ENCODE results near the gene UTS2R. TPM values are rescaled to one million over a fixed set of nuclear protein-coding genes. Genes with fewer than 3 reads are reported as not detected.

UTS2R gene
- total and polyA plus RNA-seq, 7 donors, result not detected

GRCh38 chr17:82351254-82351712, 20.3 kb upstream of the UTS2R start:
- 47 to 64% methylated on average over 21 of the region's 21 CpGs for WGBS, 2 donors
- DNase-seq, result no peak
- Histone ChIP-seq H3K27ac (no peak overlapping the region), H3K27me3 (peaks cover 0 to 12% (median 0%) of the 10 kb centered on the region in 3 donors), H3K4me1 (peaks cover 0 to 17% (median 8%) of the 10 kb centered on the region in 4 donors), H3K4me3 (no peak overlapping the region), H3K9me3 (no peaks in the 10 kb centered on the region), H3K36me3 (no peaks in the 10 kb centered on the region)
- TF ChIP-seq EP300 (IDR thresholded peaks at IDR 0.05) (no peak), CTCF (IDR thresholded peaks at IDR 0.05) (no peak), POLR2AphosphoS5 (IDR thresholded peaks at IDR 0.05) (no peak), POLR2A (IDR thresholded peaks at IDR 0.05) (no peak)
- intact Hi-C loops (cut with DNase I), result loop anchor here (2.0 to 10.0 kb wide), 6 partner anchors 64 to 426 kb away; no protein-coding TSS in a partner anchor

GRCh38 chr17:82351713-82352488, 19.7 kb upstream of the UTS2R start:
- WGBS, 2 donors, result 36 to 41% methylated on average over 26 of the region's 26 CpGs

GRCh38 chr17:82353484-82353883, 18.1 kb upstream of the UTS2R start:
- no peaks in the 10 kb centered on the region for H3K9me3 ChIP-seq
- WGBS, 2 donors, result 68 to 83% methylated on average over 8 of the region's 8 CpGs

More at GRCh38 chr17:82351713-82352488, 19.7 kb upstream of the UTS2R start:
- Histone ChIP-seq H3K4me1 (peaks cover 0 to 19% (median 10%) of the 10 kb centered on the region in 4 donors), H3K27ac (no peak overlapping the region), H3K36me3 (no peaks in the 10 kb centered on the region), H3K27me3 (peaks cover 0 to 19% (median 0%) of the 10 kb centered on the region in 3 donors), H3K4me3 (no peak overlapping the region), H3K9me3 (no peaks in the 10 kb centered on the region)
- peak; percentile 92 for DNase-seq
- peak; percentile 78 to 94 (median 90) for TF ChIP-seq CTCF (IDR thresholded peaks at IDR 0.05)
- no peak for TF ChIP-seq POLR2A (IDR thresholded peaks at IDR 0.05)
- intact Hi-C loops (cut with DNase I), result loop anchor here (2.0 to 10.0 kb wide), 6 partner anchors 63 to 425 kb away; no protein-coding TSS in a partner anchor

GRCh38 chr17:82354804-82355308, 16.7 kb upstream of the UTS2R start:
- no peak for DNase-seq
- intact Hi-C loops (cut with DNase I), result loop anchor here (5.0 to 10.0 kb wide), 3 partner anchors 137 to 280 kb away; no protein-coding TSS in a partner anchor
- H3K4me3 ChIP-seq, result no peak overlapping the region
- H3K36me3 ChIP-seq, result no peaks in the 10 kb centered on the region
- no peaks in the 10 kb centered on the region for H3K9me3 ChIP-seq
- TF ChIP-seq CTCF (IDR thresholded peaks at IDR 0.05) (no peak), POLR2AphosphoS5 (IDR thresholded peaks at IDR 0.05) (no peak), EP300 (IDR thresholded peaks at IDR 0.05) (no peak), POLR2A (IDR thresholded peaks at IDR 0.05) (no peak)
- WGBS, 2 donors, result 81 to 85% methylated on average over 7 of the region's 7 CpGs
- peaks cover 0 to 15% (median 10%) of the 10 kb centered on the region in 4 donors for H3K4me1 ChIP-seq
- peaks cover 0 to 37% (median 13%) of the 10 kb centered on the region in 3 donors for H3K27me3 ChIP-seq
- H3K27ac ChIP-seq, result no peak overlapping the region

More at GRCh38 chr17:82353484-82353883, 18.1 kb upstream of the UTS2R start:
- Histone ChIP-seq H3K27ac (no peak overlapping the region), H3K36me3 (no peaks in the 10 kb centered on the region), H3K4me3 (no peak overlapping the region), H3K4me1 (peaks cover 0 to 19% (median 10%) of the 10 kb centered on the region in 4 donors), H3K27me3 (peaks cover 0 to 24% (median 4%) of the 10 kb centered on the region in 3 donors)
- no peak for DNase-seq
- TF ChIP-seq EP300 (IDR thresholded peaks at IDR 0.05) (no peak), POLR2AphosphoS5 (IDR thresholded peaks at IDR 0.05) (no peak)
- intact Hi-C loops (cut with DNase I), result loop anchor here (5.0 to 10.0 kb wide), 3 partner anchors 139 to 281 kb away; no protein-coding TSS in a partner anchor
